IPS-NIHi11 (cell line): ENCODE results near the gene CPS1.

Experiments used
- DNase-seq: peaks from one replicate; pipeline ENCODE4 v3.0.0; 2012; ENCODE audit warnings: mixed read lengths, low spot score

Gene CPS1

GRCh38 chr2:210681491-210681890, 125.1 kb downstream of the CPS1 start:
- DNase-seq: no peak

GRCh38 chr2:210686401-210686800, 130.0 kb downstream of the CPS1 start:
- DNase-seq: peak; percentile 13

- DNase-seq: no peak
Measured at GRCh38 chr2:210687786-210688470, 131.5 kb downstream of the CPS1 start.

GRCh38 chr2:210707900-210708299, 151.5 kb downstream of the CPS1 start:
- DNase-seq: no peak

- no peak for DNase-seq
Measured at GRCh38 chr2:210713122-210713521, 156.7 kb downstream of the CPS1 start.

GRCh38 chr2:210715560-210716082, 159.2 kb downstream of the CPS1 start:
- no peak for DNase-seq

- DNase-seq: no peak
Measured at GRCh38 chr2:210718503-210718902, 162.1 kb downstream of the CPS1 start.

- DNase-seq: no peak
Measured at GRCh38 chr2:210722092-210722491, 165.7 kb downstream of the CPS1 start.

- DNase-seq: no peak
Measured at GRCh38 chr2:210727549-210727948, 171.2 kb downstream of the CPS1 start.
